H1 (cell line): ENCODE results near the gene RARB. TPM values are rescaled to one million over a fixed set of nuclear protein-coding genes. Genes with fewer than 3 reads are reported as not detected.

Source experiments
- CTCF ChIP-seq, 3 experiments: IDR thresholded peaks; 1 replicate in 2 of 3; 2 replicates in 1 of 3; pipeline versions ENCODE4 v1.5.1 to v1.6.1; 2011; ENCODE audit warnings: low read length in 3 of 3, mild to moderate bottlenecking in 3 of 3, inconsistent platforms in 2 of 3, low read depth in 1 of 3, moderate library complexity in 1 of 3; ENCODE audit not compliant: insufficient read depth in 1 of 3; ENCODE audit errors: control extremely low read depth in 1 of 3
- HDAC6 ChIP-seq: IDR thresholded peaks from one replicate; pipeline ENCODE4 v1.7.1; 2012; ENCODE audit warnings: low read depth, mild to moderate bottlenecking, inconsistent platforms, low read length, moderate library complexity
- POLR2AphosphoS5 ChIP-seq: IDR thresholded peaks from 2 replicates; pipeline ENCODE4 v1.6.1; 2011; ENCODE audit warnings: low read depth, low read length
- POU5F1 ChIP-seq: IDR thresholded peaks from 2 replicates; pipeline ENCODE4 v1.6.1; 2011; ENCODE audit warnings: low read depth, mild to moderate bottlenecking, low read length, moderate library complexity
- SIX5 ChIP-seq: IDR thresholded peaks from 2 replicates; pipeline ENCODE4 v1.6.1; 2011; ENCODE audit warnings: mild to moderate bottlenecking, low read depth, low read length
- SUZ12 ChIP-seq: fragments of 200-600 bp; sonication (generic); IDR thresholded peaks from 2 replicates; pipeline ENCODE4 v1.6.1; 2012; ENCODE audit warnings: mild to moderate bottlenecking, inconsistent platforms, low read length, moderate library complexity, mixed read lengths
- TCF12 ChIP-seq: IDR thresholded peaks from 2 replicates; pipeline ENCODE4 v1.6.1; 2011; ENCODE audit warnings: low read depth, mild to moderate bottlenecking, low read length
- polyA plus RNA-seq, 7 experiments: library from polyadenylated mRNA; depleted of rRNA in 3 of 7; stranded (reverse) in 5 of 7; unstranded in 2 of 7; fragments of >200 nt in 5 of 7; fragments of 200-250 nt in 2 of 7; gene quantifications; 1 replicate in 5 of 7; 2 replicates in 1 of 7; 4 replicates in 1 of 7; pipeline versions ENCODE4 v1.2.1 to v1.2.3, GENCODE V29; 2011 to 2013; ENCODE audit warnings: missing spikeins in 2 of 7, mixed read lengths in 2 of 7
- total RNA-seq: library from RNA; stranded (reverse); fragmentation: NEBNext Ultra II Directional; extraction: Animal tissue kit (Norgen Biotek cat#: 25700); gene quantifications from 2 replicates; pipeline ENCODE4 v1.2.1, GENCODE V29; 2021

Gene RARB
- total and polyA plus RNA-seq, 2 of the 8 experiments (the other 6 are each of a cell fraction or from before 2014, with no cell fraction given): 0.15 to 0.22 TPM

- no peak for TF ChIP-seq CTCF (IDR thresholded peaks at IDR 0.05; ENCODE audit: control extremely low read depth in 1 of 3, insufficient read depth in 1 of 3, low read depth in 1 of 3, low read length in 3 of 3)
- no peak for TF ChIP-seq HDAC6
- no peak for TF ChIP-seq POLR2AphosphoS5
- TF ChIP-seq TCF12: no peak
- TF ChIP-seq SIX5: no peak
- TF ChIP-seq SUZ12: no peak
- TF ChIP-seq POU5F1: no peak
Observed at GRCh38 chr3:25568525-25569078, 140.5 kb downstream of the RARB start (continued).
